SH-SY5Y (cell line): ENCODE results near the gene PSMC2.

ENCODE experiments used
- GATA2 ChIP-seq: IDR thresholded peaks from 2 replicates; pipeline ENCODE4 v1.6.1; 2011; ENCODE audit warnings: mild to moderate bottlenecking, low read depth, low read length
- GATA3 ChIP-seq: IDR thresholded peaks from 2 replicates; pipeline ENCODE4 v1.6.1; 2011; ENCODE audit warnings: low read depth, mild to moderate bottlenecking, low read length, moderate library complexity

DNA sequence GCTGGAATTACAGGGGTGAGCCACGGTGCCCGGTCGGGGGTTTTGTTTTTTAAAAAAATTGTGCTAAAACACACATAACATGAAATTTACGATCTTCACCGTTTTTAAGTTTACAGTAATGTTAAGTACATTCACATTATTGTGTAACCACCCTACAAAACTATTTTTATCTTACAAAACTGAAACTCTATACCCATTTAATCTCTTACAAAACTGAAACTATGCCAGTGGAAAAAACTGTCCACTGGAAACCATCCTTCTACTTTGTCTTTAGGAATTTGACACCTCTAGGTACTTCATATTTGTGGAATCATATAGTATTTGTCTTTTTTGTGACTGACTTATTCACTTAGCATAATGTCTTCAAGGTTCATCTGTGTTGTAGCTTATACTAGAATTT is 1.0 kb upstream of the PSMC2 start:
- TF ChIP-seq GATA2: no peak
- TF ChIP-seq GATA3: no peak
